ENCODE measurements around the gene ACACA.

GRCh38 chr17:37299257-37299980 is 107.2 kb downstream of the ACACA start:
- TF ChIP-seq, protein P1, sequence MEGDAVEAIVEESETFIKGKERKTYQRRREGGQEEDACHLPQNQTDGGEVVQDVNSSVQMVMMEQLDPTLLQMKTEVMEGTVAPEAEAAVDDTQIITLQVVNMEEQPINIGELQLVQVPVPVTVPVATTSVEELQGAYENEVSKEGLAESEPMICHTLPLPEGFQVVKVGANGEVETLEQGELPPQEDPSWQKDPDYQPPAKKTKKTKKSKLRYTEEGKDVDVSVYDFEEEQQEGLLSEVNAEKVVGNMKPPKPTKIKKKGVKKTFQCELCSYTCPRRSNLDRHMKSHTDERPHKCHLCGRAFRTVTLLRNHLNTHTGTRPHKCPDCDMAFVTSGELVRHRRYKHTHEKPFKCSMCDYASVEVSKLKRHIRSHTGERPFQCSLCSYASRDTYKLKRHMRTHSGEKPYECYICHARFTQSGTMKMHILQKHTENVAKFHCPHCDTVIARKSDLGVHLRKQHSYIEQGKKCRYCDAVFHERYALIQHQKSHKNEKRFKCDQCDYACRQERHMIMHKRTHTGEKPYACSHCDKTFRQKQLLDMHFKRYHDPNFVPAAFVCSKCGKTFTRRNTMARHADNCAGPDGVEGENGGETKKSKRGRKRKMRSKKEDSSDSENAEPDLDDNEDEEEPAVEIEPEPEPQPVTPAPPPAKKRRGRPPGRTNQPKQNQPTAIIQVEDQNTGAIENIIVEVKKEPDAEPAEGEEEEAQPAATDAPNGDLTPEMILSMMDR (IDR thresholded peaks at IDR 0.05): no peak
- TF ChIP-seq POLR2A (IDR thresholded peaks at IDR 0.05): no peak

All from ovary (tissue), 3 donors.